SK-N-SH (cell line): ENCODE data around the gene RAB3A. TPM values are rescaled to one million over a fixed set of nuclear protein-coding genes. Genes with fewer than 3 reads are reported as not detected.
"Not testable (repeated sequence)": the region's sequence is repeated elsewhere in the genome, so short reads cannot be mapped to it uniquely, and the experiment has no call there.

Experiments
- CTCF ChIA-PET: fragments of 300-600, 350-600 bp; formaldehyde crosslinking; extraction: SDS; loops from one replicate; lab custom pipeline; 2021; lab: Yijun Ruan, JAX
- POLR2A ChIA-PET: fragments of 350-600 bp; sonication (Branson Sonifier 250); formaldehyde crosslinking; extraction: SDS; loops from one replicate; lab custom pipeline; 2020; ENCODE audit warnings: antibody characterized with exemption, inconsistent platforms; lab: Yijun Ruan, JAX
- DNase-seq: peaks from one replicate; pipeline ENCODE4 v3.0.0; 2012
- H2AFZ ChIP-seq: fragments of 200-600 bp; sonication (generic); 2 replicates; pipeline ENCODE4 v1.8.1; 2016; ENCODE audit warnings: antibody characterized with exemption, mild to moderate bottlenecking, low read depth
- H3F3A ChIP-seq: fragments of 200-600 bp; sonication (generic); replicated peaks from 2 replicates; pipeline ENCODE3; 2016; ENCODE audit warnings: antibody characterized with exemption, mild to moderate bottlenecking; ENCODE audit not compliant: insufficient read depth
- H3K27ac ChIP-seq, 2 experiments: fragments of 200-500 bp in 1 of 2; fragments of 200-600 bp in 1 of 2; sonication (Bioruptor generic) in 1 of 2; sonication (generic), shearing (Covaris generic) in 1 of 2; 2 replicates each; pipeline versions ENCODE4 v1.5.1 to v1.6.1; 2014 to 2016; ENCODE audit warnings: low read depth in 2 of 2, inconsistent platforms in 1 of 2, low read length in 1 of 2, mild to moderate bottlenecking in 1 of 2, mixed read lengths in 1 of 2
- H3K27me3 ChIP-seq: fragments of 200-600 bp; sonication (generic), shearing (Covaris generic); 2 replicates; pipeline ENCODE4 v1.6.1; 2016; ENCODE audit warnings: mixed run types; ENCODE audit not compliant: insufficient read depth
- H3K36me3 ChIP-seq, 2 experiments: fragments of 200-500 bp in 1 of 2; fragments of 200-600 bp in 1 of 2; sonication (Bioruptor generic) in 1 of 2; sonication (generic) in 1 of 2; replicated peaks in 1 of 2; 2 replicates each; pipeline versions ENCODE3 to v1.5.1; 2014 to 2016; ENCODE audit warnings: low read length in 1 of 2, mild to moderate bottlenecking in 1 of 2; ENCODE audit not compliant: insufficient read depth in 2 of 2, control insufficient read depth in 1 of 2
- H3K4me1 ChIP-seq, 2 experiments: fragments of 200-500 bp in 1 of 2; fragments of 200-600 bp in 1 of 2; sonication (Bioruptor generic) in 1 of 2; sonication (generic), shearing (Covaris generic) in 1 of 2; 2 replicates each; pipeline versions ENCODE4 v1.5.1 to v1.6.1; 2014 to 2016; ENCODE audit warnings: low read depth in 1 of 2, low read length in 1 of 2, mixed run types in 1 of 2; ENCODE audit not compliant: insufficient read depth in 2 of 2, control insufficient read depth in 1 of 2
- H3K4me2 ChIP-seq: fragments of 200-600 bp; sonication (generic), shearing (Covaris generic); 2 replicates; pipeline ENCODE4 v1.6.1; 2017; ENCODE audit warnings: mixed run types
- H3K4me3 ChIP-seq, 2 experiments: fragments of 200-500 bp in 1 of 2; fragments of 200-600 bp in 1 of 2; sonication (Bioruptor generic) in 1 of 2; sonication (generic), shearing (Covaris generic) in 1 of 2; 2 replicates each; pipeline versions ENCODE4 v1.5.1 to v1.8.1; 2014 to 2016; ENCODE audit warnings: low read depth in 2 of 2, inconsistent platforms in 1 of 2, low read length in 1 of 2, mild to moderate bottlenecking in 1 of 2, mixed read lengths in 1 of 2, moderate library complexity in 1 of 2
- H3K79me2 ChIP-seq: fragments of 200-600 bp; sonication (generic); 2 replicates; pipeline ENCODE4 v1.8.1; 2017; ENCODE audit warnings: mild to moderate bottlenecking; ENCODE audit not compliant: insufficient read depth
- H3K9ac ChIP-seq: fragments of 200-600 bp; sonication (generic); 2 replicates; pipeline ENCODE4 v1.6.1; 2017; ENCODE audit warnings: mixed run types
- H3K9me2 ChIP-seq: fragments of 200-600 bp; sonication (generic); 2 replicates; pipeline ENCODE4 v1.6.1; 2017; ENCODE audit warnings: mixed run types
- H3K9me3 ChIP-seq: fragments of 200-600 bp; sonication (generic); 2 replicates; pipeline ENCODE4 v1.6.1; 2017; ENCODE audit warnings: mixed run types, mild to moderate bottlenecking, moderate library complexity
- H4K20me1 ChIP-seq: fragments of 200-600 bp; sonication (generic); 2 replicates; pipeline ENCODE4 v1.6.1; 2017; ENCODE audit warnings: mild to moderate bottlenecking, mixed run types; ENCODE audit not compliant: insufficient read depth
- CHD2 ChIP-seq: fragments of 150-350 bp; IDR thresholded peaks from 2 replicates; pipeline ENCODE4 v1.6.1; 2018; ENCODE audit warnings: low read length; ENCODE audit not compliant: partially characterized antibody
- EP300 ChIP-seq, 2 experiments: IDR thresholded peaks; 2 replicates each; pipeline versions ENCODE4 v1.4.0 to v1.6.1; 2012; ENCODE audit warnings: borderline replicate concordance in 1 of 2, low read depth in 1 of 2, low read length in 1 of 2
- FOXJ3 ChIP-seq: sonication (generic); formaldehyde crosslinking; IDR thresholded peaks from 2 replicates; pipeline ENCODE4 v1.5.1; 2020; ENCODE audit warnings: mild to moderate bottlenecking, missing genetic modification reagents
- GATA2 ChIP-seq: sonication (generic); formaldehyde crosslinking; IDR thresholded peaks from 2 replicates; pipeline ENCODE4 v1.5.0; 2020; ENCODE audit warnings: mild to moderate bottlenecking, missing genetic modification reagents
- MEF2A ChIP-seq: IDR thresholded peaks from 2 replicates; pipeline ENCODE4 v1.4.0; 2012; ENCODE audit warnings: low read depth, borderline replicate concordance
- NFIC ChIP-seq: IDR thresholded peaks from 2 replicates; pipeline ENCODE4 v1.4.0; 2012; ENCODE audit warnings: borderline replicate concordance
- SIN3A ChIP-seq: IDR thresholded peaks from 2 replicates; pipeline ENCODE4 v1.6.1; 2012; ENCODE audit warnings: low read depth, mild to moderate bottlenecking, low read length, moderate library complexity, borderline replicate concordance
- SMC3 ChIP-seq: IDR thresholded peaks from 2 replicates; pipeline ENCODE4 v1.6.1; 2012; ENCODE audit warnings: low read depth, low read length, improper control_type of control experiment
- TAF1 ChIP-seq: IDR thresholded peaks from 2 replicates; pipeline ENCODE4 v1.6.1; 2012; ENCODE audit warnings: low read depth, mild to moderate bottlenecking, low read length, moderate library complexity, borderline replicate concordance
- YY1 ChIP-seq: IDR thresholded peaks from 2 replicates; pipeline ENCODE4 v1.4.0; 2012; ENCODE audit warnings: low read depth, mild to moderate bottlenecking
- WGBS: methylation state at CpG from one replicate; pipeline ENCODE4 v1.1.6; 2017; ENCODE audit warnings: low lambda C conversion rate; 5-methylcytosine and 5-hydroxymethylcytosine counted together
- polyA plus RNA-seq, 3 experiments: library from polyadenylated mRNA; depleted of rRNA; stranded (reverse); fragments of >200 nt; gene quantifications; 2 replicates each; pipeline ENCODE4 v1.2.3, GENCODE V29; 2012

RAB3A gene
- polyA plus RNA-seq, 1 of the 3 experiments (the other 2 are of a cell fraction): 9.7 TPM

DNA sequence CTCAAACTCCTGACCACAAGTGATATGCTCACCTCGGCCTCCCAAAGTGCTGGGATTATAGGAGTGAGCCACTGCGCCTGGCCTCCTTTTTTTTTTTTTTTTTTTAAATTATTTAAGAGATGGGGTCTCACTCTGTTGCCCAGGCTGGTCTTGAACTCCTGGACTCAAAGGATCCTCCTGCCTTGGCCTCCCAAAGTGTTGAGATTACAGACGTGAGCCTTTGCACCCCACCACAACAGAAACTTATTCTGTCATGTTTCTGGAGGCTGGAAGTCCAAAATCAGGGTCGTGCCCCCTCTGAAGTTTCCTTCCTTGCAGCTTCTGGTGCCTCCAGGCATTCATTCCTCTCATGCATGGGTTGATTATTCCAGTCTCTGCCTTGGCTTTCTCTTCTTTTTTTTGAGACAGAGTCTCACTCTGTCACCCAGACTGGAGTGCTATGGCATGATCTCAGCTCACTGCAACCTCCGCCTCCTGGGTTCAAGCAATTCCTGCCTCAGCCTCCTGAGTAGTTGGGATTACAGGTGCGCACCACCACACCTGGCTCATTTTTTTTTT, 44.7 kb downstream of the RAB3A start:
- H3K9me2 ChIP-seq, H3K9me3 ChIP-seq, H2AFZ ChIP-seq, H3K9ac ChIP-seq, H3K27ac ChIP-seq, POLR2A ChIA-PET, H3K27me3 ChIP-seq, H3K4me3 ChIP-seq, H3K4me2 ChIP-seq, DNase-seq, H4K20me1 ChIP-seq: not testable (repeated sequence)
- 92% methylated on average over 6 of the region's 6 CpGs for WGBS
- Histone ChIP-seq H3K4me1 (peaks cover 17 to 53% of the 10 kb centered on the region in 2 experiments; a peak in 2 of 4 replicates), H3K36me3 (peaks cover 15 to 39% of the 10 kb centered on the region in 2 experiments), H3F3A (peaks cover 19% of the 10 kb centered on the region), H3K79me2 (peaks cover 34% of the 10 kb centered on the region)
- CTCF ChIA-PET: interaction anchor here (0.8 to 4.5 kb wide), 5 partner anchors 9 to 260 kb away, joined by 3 to 23 read pairs (median 6); partner anchors contain the start of genes RAB3A and SSBP4

GRCh38 chr19:18158467-18158866, 45.4 kb downstream of the RAB3A start:
- ChIA-PET CTCF (interaction anchor here (1.0 to 4.5 kb wide), 4 partner anchors 10 to 93 kb away, joined by 3 to 23 read pairs (median 6); no protein-coding TSS in a partner anchor), POLR2A (interaction anchor here (0.6 kb wide), 1 partner anchor 12 kb away, joined by 3 read pairs; no protein-coding TSS in a partner anchor)
- Histone ChIP-seq H2AFZ (no peak overlapping the region), H3K79me2 (peaks cover 41% of the 10 kb centered on the region), H3K9me2 (no peaks in the 10 kb centered on the region), H4K20me1 (peaks cover 5% of the 10 kb centered on the region; the same call in 1 of the 2 replicates), H3K27ac (peak overlapping the region in 1 of 2 experiments; percentile 99; a peak in 2 of 4 replicates), H3F3A (peaks cover 19% of the 10 kb centered on the region), H3K4me1 (peaks cover 17 to 56% of the 10 kb centered on the region in 2 experiments; a peak in 2 of 4 replicates), H3K27me3 (no peaks in the 10 kb centered on the region), H3K4me2 (no peak overlapping the region), H3K9ac (no peak overlapping the region), H3K36me3 (peaks cover 14 to 36% of the 10 kb centered on the region in 2 experiments), H3K9me3 (no peaks in the 10 kb centered on the region), H3K4me3 (no peak overlapping the region)
- WGBS: 89% methylated on average over 4 of the region's 4 CpGs
- no peak for TF ChIP-seq EP300 (IDR thresholded peaks at IDR 0.05; ENCODE audit: borderline replicate concordance in 1 of 2, low read depth in 1 of 2, low read length in 1 of 2)
- TF ChIP-seq SMC3: no peak
- TF ChIP-seq GATA2: no peak
- TF ChIP-seq YY1: no peak
- DNase-seq: no peak

DNA sequence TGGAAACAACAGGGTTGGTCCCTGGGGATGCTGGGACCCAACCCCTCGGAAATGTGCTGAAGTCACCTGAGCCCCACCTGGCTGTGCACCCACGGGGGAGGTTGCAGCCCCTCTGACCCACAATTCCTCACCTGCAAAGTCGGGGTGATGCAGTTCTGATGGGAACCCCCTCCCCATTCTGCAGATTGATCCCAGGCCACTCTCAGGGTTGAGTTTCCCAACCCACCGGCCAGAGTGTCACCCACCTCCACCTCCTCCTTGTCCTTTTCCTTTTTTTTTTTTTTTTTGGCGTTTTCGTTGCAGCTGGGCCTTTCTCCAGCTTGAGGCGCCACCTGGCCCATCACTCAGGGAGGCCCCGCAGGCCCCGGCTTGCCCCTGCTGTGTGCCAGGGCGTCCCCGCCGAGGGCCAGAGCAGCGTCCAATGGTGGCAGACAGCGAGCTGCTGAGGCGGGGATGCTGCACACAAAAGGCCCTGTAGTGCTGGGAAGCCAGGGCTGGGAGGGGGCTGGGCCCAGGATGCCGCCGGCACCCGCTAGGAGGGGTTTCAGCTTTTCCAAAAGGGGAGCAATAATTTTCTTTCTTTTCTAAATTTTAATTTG, 46.3 kb downstream of the RAB3A start:
- H3F3A ChIP-seq: peaks cover 20% of the 10 kb centered on the region
- peak overlapping the region; percentile 43; the same call in 1 of the 2 replicates for H3K4me2 ChIP-seq
- H3K79me2 ChIP-seq: peaks cover 45% of the 10 kb centered on the region
- no peak overlapping the region for H2AFZ ChIP-seq
- 49% methylated on average over 17 of the region's 18 CpGs for WGBS
- peaks cover 5% of the 10 kb centered on the region; the same call in 1 of the 2 replicates for H4K20me1 ChIP-seq
- H3K4me3 ChIP-seq: peak overlapping the region in 1 of 2 experiments; percentile 2; a peak in 1 of 4 replicates
- peaks cover 5 to 27% of the 10 kb centered on the region in 2 experiments for H3K36me3 ChIP-seq
- ChIA-PET CTCF (interaction anchor here (0.9 to 4.5 kb wide), 5 partner anchors 10 to 94 kb away, joined by 3 to 23 read pairs (median 6); no protein-coding TSS in a partner anchor), POLR2A (interaction anchor here (0.6 kb wide), 1 partner anchor 13 kb away, joined by 3 read pairs; no protein-coding TSS in a partner anchor)
- H3K9me2 ChIP-seq: no peaks in the 10 kb centered on the region
- H3K9me3 ChIP-seq: no peaks in the 10 kb centered on the region
- no peak for TF ChIP-seq MEF2A
- no peak for TF ChIP-seq NFIC
- TF ChIP-seq EP300 (IDR thresholded peaks at IDR 0.05; ENCODE audit: borderline replicate concordance in 1 of 2, low read depth in 1 of 2, low read length in 1 of 2): 0 out of 4 replicates have a peak, but pooled peaks of 1 of the 2 experiments have one; percentile 31
- 0 out of 2 replicates have a peak, but pooled peaks have one; percentile 41 for TF ChIP-seq FOXJ3
- no peak for TF ChIP-seq SIN3A
- TF ChIP-seq TAF1: no peak
- peak; percentile 24 for TF ChIP-seq CHD2
- TF ChIP-seq, all 33 proteins: peak for 3
- Histone ChIP-seq H3K4me1 (peaks cover 17 to 56% of the 10 kb centered on the region in 2 experiments; a peak in 2 of 4 replicates), H3K27ac (peak overlapping the region; percentile 12 to 99; a peak in 3 of 4 replicates), H3K27me3 (no peaks in the 10 kb centered on the region), H3K9ac (no peak overlapping the region)
- DNase-seq: peak; percentile 87
